C4-2B (cell line): Measurements from ENCODE around the gene VEPH1.

ENCODE experiments used
- CTCF ChIP-seq: fragments of 450-650 bp; conservative IDR thresholded peaks from 2 replicates; pipeline ENCODE4 v1.5.1; 2017; ENCODE audit warnings: mild to moderate bottlenecking
- ZFX ChIP-seq: fragments of 450-650 bp; IDR thresholded peaks from 2 replicates; pipeline ENCODE4 v1.6.1; 2017

GRCh38 chr3:157436583-157437291, 66.5 kb downstream of the VEPH1 start, which contains the start of gene PTX3:
- TF ChIP-seq CTCF: no peak
- no peak for TF ChIP-seq ZFX
